C4-2B (cell line): ENCODE measurements around the gene REXO1.

Source experiments
- ZFX ChIP-seq: fragments of 450-650 bp; IDR thresholded peaks from 2 replicates; pipeline ENCODE4 v1.6.1; 2017
- TF ChIP-seq, protein P1 (sequence below): fragments of 450-650 bp; conservative IDR thresholded peaks from 2 replicates; pipeline ENCODE4 v1.5.1; 2017; ENCODE audit warnings: mild to moderate bottlenecking

- TF ChIP-seq, protein P1, sequence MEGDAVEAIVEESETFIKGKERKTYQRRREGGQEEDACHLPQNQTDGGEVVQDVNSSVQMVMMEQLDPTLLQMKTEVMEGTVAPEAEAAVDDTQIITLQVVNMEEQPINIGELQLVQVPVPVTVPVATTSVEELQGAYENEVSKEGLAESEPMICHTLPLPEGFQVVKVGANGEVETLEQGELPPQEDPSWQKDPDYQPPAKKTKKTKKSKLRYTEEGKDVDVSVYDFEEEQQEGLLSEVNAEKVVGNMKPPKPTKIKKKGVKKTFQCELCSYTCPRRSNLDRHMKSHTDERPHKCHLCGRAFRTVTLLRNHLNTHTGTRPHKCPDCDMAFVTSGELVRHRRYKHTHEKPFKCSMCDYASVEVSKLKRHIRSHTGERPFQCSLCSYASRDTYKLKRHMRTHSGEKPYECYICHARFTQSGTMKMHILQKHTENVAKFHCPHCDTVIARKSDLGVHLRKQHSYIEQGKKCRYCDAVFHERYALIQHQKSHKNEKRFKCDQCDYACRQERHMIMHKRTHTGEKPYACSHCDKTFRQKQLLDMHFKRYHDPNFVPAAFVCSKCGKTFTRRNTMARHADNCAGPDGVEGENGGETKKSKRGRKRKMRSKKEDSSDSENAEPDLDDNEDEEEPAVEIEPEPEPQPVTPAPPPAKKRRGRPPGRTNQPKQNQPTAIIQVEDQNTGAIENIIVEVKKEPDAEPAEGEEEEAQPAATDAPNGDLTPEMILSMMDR, result no peak
- no peak for TF ChIP-seq ZFX
Measured at GRCh38 chr19:1773184-1773583, 75.1 kb downstream of the REXO1 start.
